HG03575 (cell line): ENCODE data around the gene CBX2.
"Not testable (repeated sequence)": the region's sequence is repeated elsewhere in the genome, so short reads cannot be mapped to it uniquely, and the experiment has no call there.

Experiments
- ATAC-seq: cut with Tn5 transposase; IDR thresholded peaks from one replicate; pipeline ENCODE4 v1.9.1; 2021; ENCODE audit not compliant: unreplicated experiment, insufficient number of reproducible peaks, low FRiP score; ENCODE audit errors: extremely low read depth

The CBX2 gene

GRCh38 chr17:79741751-79742588, 36.0 kb upstream of the CBX2 start:
- no peak for ATAC-seq

GRCh38 chr17:79742589-79742918, 35.4 kb upstream of the CBX2 start:
- no peak for ATAC-seq

GRCh38 chr17:79742951-79743476, 34.9 kb upstream of the CBX2 start:
- no peak for ATAC-seq

- no peak for ATAC-seq
Observed at GRCh38 chr17:79743614-79744013, 34.3 kb upstream of the CBX2 start.

GRCh38 chr17:79745641-79746105, 32.3 kb upstream of the CBX2 start:
- no peak for ATAC-seq

- ATAC-seq, result no peak
Observed at GRCh38 chr17:79746889-79747507, 30.9 kb upstream of the CBX2 start.

- ATAC-seq, result no peak
Observed at GRCh38 chr17:79747508-79748294, 30.2 kb upstream of the CBX2 start.

- no peak for ATAC-seq
Observed at GRCh38 chr17:79748295-79749099, 29.5 kb upstream of the CBX2 start.

- no peak for ATAC-seq
Observed at GRCh38 chr17:79749156-79749815, 28.7 kb upstream of the CBX2 start.

GRCh38 chr17:79749958-79750357, 28.0 kb upstream of the CBX2 start:
- no peak for ATAC-seq

- ATAC-seq, result no peak
Observed at GRCh38 chr17:79750650-79751545, 27.1 kb upstream of the CBX2 start.

GRCh38 chr17:79752175-79752574, 25.8 kb upstream of the CBX2 start:
- ATAC-seq, result no peak

- ATAC-seq, result no peak
Observed at GRCh38 chr17:79754370-79754769, 23.6 kb upstream of the CBX2 start.

- not testable (repeated sequence) for ATAC-seq
Observed at GRCh38 chr17:79754903-79755302, 23.0 kb upstream of the CBX2 start.

GRCh38 chr17:79755591-79755990, 22.4 kb upstream of the CBX2 start:
- ATAC-seq, result no peak

GRCh38 chr17:79757140-79757745, 20.7 kb upstream of the CBX2 start:
- ATAC-seq, result no peak

- no peak for ATAC-seq
Observed at GRCh38 chr17:79758271-79758670, 19.7 kb upstream of the CBX2 start.
